ENCODE measurements around the gene PSG2.
"Not testable (repeated sequence)": the region's sequence is repeated elsewhere in the genome, so short reads cannot be mapped to it uniquely, and the experiment has no call there.

The PSG2 gene

DNA sequence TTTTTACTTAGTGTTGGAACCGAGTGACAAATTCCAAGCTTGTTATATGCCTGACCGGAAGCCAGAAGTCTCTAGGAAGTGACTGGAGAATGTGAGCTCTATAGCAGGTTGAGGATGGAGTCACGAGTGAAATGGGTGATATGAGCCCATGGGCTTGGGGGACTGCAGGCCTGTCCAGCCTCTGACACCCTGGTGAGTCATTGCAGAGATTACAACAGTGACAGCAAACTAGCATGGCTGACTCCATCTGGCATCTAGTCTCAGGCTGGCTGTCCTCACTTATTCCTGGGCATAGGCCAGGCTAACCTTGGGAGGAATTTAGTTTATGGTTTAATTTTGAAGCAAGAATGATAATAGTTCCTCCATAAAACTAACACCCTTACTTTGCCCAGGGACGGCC lies 4.6 kb downstream of the PSG2 start:
- DNase-seq (ENCODE audit: low spot score): not testable (repeated sequence)

DNA sequence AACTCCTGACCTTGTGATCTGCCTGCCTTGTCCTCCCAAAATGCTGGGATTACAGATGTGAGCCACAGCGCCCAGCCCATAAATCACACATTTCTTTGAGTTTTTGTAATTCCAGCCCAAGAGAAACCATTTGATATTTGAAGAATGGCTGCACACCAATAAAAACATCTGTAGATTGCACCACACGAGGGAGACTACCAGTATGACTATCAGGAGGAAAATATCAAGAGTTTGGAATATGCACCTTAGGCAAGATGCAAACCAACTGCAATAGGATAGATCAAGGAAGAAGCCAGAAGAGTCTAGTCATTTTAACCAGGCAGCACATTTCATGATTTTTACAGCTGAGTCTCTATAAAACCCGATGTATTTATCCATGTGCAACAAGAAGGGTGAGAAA lies 20.1 kb downstream of the PSG2 start:
- DNase-seq (ENCODE audit: low spot score): not testable (repeated sequence)

DNA sequence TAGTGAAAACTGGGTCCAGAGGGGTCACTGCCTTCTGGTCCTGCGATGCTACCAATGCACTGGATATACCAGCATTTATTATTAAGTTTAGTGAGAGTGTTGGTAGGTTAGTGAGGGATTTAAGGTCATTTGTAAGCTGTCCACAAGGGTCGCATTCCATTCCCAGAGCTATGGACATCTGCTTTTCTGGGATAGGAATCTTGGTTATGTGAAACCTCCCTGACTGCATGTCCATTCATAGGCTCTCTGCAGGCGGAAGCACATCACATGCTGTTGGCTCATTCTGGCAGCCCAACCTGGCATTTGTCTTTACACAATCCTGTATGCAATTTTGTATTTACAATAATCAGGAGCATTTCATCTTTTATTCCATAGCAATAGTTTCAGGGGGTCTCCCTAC lies 21.2 kb downstream of the PSG2 start:
- DNase-seq (ENCODE audit: low spot score): not testable (repeated sequence)

DNA sequence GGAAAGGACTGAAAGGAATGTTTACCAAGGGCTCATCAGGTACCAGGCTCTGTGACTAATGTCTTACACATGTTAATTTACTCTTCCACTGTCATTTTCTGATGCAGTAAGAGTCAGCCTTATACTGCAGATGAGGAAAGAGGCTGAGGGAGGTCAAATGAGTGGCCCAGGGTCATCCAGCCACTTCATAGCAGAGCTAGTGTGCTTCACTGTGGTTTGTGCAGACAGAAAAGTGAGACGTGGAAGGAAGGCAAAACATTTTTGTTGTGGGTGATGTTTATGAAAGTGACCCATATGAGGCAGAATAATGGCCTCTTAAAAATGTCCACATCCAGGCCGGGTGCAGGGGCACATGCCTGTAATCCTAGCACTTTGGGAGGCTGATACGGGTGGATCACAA lies 22.2 kb downstream of the PSG2 start:
- not testable (repeated sequence) for DNase-seq (ENCODE audit: low spot score)

DNA sequence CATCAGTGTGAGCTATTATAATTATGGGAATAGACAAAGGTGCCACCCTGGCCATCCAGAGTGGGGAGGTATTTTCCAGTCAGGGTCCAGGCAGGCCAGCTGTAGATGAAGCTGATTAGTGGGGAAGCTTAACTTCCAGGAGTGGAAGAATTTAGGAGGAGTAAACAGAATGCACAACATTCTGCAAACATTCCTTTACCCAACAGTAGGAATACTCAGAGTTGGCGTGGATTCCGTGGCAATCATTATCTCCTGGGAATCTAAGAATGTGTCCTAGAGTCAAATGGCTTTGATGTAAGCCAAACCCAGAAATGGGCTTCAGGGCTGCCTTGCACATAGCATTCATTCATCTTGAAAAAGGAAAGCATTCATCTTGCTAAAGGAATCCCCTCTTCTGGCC lies 23.0 kb downstream of the PSG2 start:
- DNase-seq (ENCODE audit: low spot score): not testable (repeated sequence)

DNA sequence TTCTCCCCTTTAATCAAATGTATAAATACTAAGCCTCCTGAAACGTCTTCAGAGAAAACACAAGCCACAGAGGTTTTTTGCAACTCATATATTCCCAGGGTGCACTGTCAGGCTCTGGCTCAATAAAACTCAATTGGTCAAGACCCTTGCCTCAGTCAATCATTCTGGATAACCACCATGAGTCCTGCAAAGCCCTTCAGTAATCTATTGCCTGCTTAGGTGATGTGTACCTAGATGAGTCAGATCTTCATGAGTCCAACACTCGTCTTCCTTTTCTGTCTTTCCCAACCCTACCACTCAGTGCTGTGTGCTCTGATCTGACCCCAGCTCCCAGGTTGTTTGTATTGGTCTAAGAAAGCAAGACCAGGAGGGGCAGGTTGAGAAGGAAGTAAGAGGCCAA lies 24.1 kb downstream of the PSG2 start:
- not testable (repeated sequence) for DNase-seq (ENCODE audit: low spot score)

DNA sequence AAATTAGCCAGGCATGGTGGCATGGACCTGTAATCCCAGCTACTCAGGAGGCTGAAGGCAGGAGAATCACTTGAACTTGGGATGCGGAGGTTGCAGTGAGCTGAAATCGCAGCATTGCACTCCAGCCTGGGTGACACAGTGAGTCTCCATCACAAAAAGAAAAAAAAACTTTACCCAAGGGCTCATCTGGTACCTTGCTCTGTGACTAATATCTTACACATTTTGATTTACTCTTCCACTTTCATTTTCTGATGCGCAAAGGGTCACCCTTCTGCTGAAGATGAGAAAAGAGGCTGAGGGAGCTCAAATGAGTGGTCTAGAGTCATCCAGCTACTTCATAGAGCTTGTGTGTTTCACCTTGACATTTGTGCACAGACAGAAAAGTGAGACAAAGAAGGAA lies 34.5 kb downstream of the PSG2 start:
- not testable (repeated sequence) for DNase-seq (ENCODE audit: low spot score)

DNA sequence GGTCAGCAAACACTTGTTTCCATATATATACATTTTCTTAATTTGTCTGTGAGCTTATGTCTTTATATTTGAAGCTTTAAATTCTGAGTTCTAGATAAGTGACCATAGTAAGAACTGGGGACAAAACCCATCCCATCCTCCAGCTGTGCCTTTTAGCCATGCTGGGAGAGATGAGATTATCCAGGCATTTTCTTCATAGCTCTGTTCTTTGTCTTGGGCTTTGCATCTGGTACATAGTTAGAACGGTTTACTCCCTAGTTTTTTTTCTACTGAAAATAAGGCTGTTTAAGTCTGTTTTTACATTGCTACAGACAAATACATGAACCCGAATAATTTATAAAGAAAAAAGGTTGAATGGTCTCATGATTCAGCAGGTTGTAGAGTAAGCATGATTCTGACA lies 35.9 kb downstream of the PSG2 start:
- not testable (repeated sequence) for DNase-seq (ENCODE audit: low spot score)

DNA sequence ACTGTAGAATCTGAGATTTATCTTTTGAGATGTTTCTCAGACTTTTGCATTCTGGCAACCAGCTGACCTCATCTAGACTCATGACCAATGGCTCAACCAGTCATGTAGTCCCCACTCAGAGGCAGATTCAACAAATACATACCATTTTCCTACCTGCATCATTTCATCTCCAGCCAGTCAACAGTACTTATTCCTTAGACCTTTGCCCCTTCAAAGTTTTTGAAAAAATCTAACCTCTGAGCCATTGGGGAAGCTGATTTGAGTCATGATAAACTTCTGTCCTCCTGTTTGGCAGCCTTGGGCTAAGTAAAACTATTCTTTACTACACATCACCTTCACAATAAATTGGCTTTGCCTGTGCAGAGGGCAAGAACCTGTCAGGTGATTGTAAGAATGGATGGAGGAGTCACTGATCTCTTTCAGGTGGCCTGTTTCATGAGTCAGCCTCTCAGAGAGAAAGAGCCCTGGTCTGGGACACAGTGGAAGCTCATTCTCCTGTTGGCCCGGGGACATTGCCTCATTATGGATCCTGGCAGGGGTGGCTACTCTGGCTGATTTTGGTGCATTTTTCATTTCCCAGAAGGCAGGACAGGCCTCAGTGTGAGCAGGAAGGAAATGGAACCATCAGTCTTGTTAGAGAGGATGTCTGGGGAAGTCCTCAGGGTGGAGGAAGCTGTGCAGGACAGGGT lies 38.9 kb downstream of the PSG2 start:
- DNase-seq (ENCODE audit: low spot score): not testable (repeated sequence)

DNA sequence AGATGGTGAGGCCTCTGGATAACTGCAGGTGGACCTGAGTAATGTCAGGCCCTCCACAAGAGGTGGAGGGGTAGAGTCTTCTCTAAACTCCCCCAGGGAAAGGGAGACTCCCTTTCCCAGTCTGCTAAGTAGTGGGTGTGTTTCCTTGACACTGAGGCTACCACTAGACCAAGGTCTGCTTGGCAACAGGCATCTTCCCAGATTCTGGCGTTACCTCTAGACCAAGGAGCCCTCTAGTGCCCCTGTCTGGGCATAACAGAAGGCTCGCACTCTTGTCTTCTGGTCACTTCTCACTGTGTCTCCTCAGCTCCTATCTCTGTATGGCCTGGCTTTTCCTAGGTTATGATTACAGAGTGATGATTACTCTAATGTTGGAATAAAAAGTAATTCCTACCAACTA lies 50.9 kb downstream of the PSG2 start:
- DNase-seq (ENCODE audit: low spot score): not testable (repeated sequence)

DNA sequence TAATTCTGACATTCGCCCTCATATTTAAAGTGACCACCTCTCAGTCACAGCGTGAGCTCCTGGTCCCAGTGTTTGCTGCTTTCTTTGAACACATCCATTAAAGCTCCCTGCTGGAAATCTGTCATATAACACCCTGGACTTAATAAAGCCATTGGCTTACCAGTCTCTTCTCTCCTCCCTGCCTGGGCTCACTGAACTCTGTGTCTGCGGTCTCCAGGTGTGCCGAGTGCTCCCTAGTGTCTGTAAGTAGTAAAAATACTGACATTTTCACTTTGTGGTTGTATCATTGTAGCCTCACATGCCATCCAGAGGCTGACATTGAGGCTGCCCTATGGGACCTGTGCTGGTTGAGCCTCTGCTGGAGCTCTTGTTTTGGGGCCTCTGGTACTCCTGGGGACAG lies 53.6 kb downstream of the PSG2 start:
- no peak for DNase-seq (ENCODE audit: low spot score)

DNA sequence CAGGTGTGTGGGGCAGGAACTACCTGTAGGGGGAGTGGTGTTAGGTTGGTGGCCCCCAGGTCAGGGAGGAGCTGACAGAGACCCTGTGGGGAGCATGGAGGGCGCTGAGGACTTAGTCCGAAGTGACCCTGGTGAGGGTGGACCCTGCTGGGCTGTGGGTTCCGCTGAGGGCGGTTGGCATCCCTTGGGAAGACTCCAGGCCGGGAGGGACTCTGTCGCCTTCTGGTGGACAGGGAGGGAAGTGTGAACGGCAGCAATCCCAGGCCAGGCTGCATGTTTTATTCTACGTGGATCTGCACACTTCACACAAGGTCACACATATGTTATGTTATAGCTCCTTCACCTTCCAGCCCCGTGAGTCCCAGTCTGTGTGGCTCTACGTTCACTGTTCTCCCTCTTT lies 54.5 kb downstream of the PSG2 start:
- DNase-seq (ENCODE audit: low spot score): not testable (repeated sequence)

DNA sequence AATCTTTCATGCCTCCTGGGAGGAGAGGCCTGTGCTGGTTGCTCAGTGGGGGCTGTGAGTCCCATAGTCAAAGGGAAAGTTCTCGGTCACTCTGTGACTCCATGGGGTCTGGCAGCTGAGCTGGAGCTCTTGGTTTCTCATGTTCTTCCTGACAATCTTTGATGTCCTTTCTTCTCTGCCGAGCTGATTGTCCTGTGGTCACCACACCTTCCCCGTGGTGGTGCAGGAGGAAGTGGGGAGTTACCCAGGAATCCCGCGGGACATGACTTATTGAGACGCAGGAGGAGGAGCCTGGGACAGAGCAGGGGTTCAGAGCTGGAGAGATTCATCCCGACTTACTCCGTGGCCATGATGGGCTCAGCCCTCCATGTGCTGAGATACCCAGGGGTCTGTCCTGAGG lies 55.4 kb downstream of the PSG2 start:
- not testable (repeated sequence) for DNase-seq (ENCODE audit: low spot score)

DNA sequence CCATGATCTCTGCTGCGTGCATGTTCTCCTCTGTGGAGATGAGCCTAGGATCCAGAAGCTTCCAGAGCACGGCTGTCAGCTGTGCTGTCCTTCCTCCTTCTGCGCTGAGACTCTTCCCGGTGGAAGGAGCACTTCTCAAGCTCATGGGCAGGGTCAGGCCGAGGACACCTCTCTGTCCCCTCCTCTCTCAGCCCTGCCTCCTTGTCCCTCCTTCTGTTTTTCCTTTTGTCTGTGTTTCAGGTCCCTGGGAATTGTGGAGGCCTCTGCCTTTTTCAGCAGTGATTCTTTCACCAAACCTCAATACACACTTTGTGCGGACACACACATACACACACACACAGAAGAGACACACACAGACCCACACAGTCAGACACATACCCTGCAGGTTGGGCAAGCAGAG lies 56.1 kb downstream of the PSG2 start, which contains the start of gene PSG11:
TSS of gene PSG11 (minus strand) at position 101 of the 400 bp plus-strand sequence. CDS start at position 4, 97 bp downstream.
- not testable (repeated sequence) for DNase-seq (ENCODE audit: low spot score)

DNA sequence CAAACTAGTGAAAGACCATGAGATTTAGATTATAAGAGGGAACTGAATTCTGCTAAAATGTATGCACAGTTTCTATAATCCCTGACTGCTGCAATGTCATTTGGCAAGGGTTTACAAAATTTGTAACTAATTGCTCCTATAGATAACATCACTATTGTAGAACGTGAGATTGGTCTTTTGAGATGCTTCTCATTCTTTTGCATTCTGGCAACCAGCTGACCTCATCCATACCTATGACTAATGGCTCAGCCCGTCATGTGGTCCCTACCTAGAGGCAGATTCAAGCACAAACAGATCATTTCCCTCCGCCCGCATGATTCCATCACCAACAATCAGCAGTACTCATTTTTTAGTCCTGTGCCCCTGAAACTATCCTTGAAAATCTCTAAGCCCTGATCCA lies 60.4 kb downstream of the PSG2 start:
- not testable (repeated sequence) for DNase-seq (ENCODE audit: low spot score)

DNA sequence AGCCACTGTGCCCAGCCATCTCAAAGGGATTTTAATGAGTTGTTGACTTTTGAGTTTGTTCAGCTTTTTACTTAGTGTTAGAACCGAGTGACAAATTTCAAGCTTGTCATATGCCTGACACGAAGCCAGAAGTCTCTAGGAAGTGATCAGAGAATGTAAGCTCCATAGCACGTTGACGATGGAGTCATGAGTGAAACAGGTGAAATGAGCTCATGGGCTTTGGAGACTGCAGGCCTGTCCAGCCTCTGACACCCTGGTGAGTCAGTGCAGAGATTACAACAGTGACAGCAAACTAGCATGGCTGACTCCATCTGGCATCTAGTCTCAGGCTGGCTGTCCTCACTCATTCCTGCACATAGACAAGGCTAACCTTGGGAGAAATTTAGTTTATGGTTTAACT lies 60.9 kb downstream of the PSG2 start:
- DNase-seq (ENCODE audit: low spot score): not testable (repeated sequence)

DNA sequence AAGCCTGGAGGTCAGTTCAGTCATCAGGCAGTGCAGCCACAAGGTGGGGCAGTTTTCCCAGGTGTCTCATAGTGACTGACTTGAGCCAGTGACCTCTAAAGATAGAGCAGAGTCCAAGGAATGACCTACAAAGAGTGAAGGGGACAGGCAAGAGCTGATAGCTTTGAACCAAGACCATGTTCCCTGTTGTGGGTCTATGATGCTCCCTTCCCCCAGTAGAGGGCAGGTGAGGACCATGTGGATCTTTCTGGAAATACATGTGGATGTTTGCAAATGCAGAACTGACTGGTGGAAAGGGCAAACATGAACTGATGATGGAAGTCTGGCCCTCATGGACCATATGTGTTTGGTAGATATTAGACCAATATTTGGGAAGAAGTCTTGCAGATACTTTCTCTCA lies 62.9 kb downstream of the PSG2 start:
- not testable (repeated sequence) for DNase-seq (ENCODE audit: low spot score)
